H1 (cell line): ENCODE data around the gene UEVLD. TPM values are rescaled to one million over a fixed set of nuclear protein-coding genes. Genes with fewer than 3 reads are reported as not detected.

Experiments used
- FOSL1 ChIP-seq: IDR thresholded peaks from 2 replicates; pipeline ENCODE4 v1.6.1; 2011; ENCODE audit warnings: mild to moderate bottlenecking, low read depth, low read length, moderate library complexity; ENCODE audit not compliant: insufficient read depth
- RFX5 ChIP-seq: IDR thresholded peaks from 2 replicates; pipeline ENCODE4 v1.6.1; 2011; ENCODE audit warnings: low read depth, low read length, improper control_type of control experiment, borderline replicate concordance
- polyA plus RNA-seq, 7 experiments: library from polyadenylated mRNA; depleted of rRNA in 3 of 7; stranded (reverse) in 5 of 7; unstranded in 2 of 7; fragments of >200 nt in 5 of 7; fragments of 200-250 nt in 2 of 7; gene quantifications; 1 replicate in 5 of 7; 2 replicates in 1 of 7; 4 replicates in 1 of 7; pipeline versions ENCODE4 v1.2.1 to v1.2.3, GENCODE V29; 2011 to 2013; ENCODE audit warnings: missing spikeins in 2 of 7, mixed read lengths in 2 of 7
- total RNA-seq: library from RNA; stranded (reverse); fragmentation: NEBNext Ultra II Directional; extraction: Animal tissue kit (Norgen Biotek cat#: 25700); gene quantifications from 2 replicates; pipeline ENCODE4 v1.2.1, GENCODE V29; 2021

The UEVLD gene
- total and polyA plus RNA-seq, 2 of the 8 experiments (the other 6 are each of a cell fraction or from before 2014, with no cell fraction given): 4.1 to 7.3 TPM

GRCh38 chr11:18590571-18590970 is 2.0 kb upstream of the UEVLD start (continued):
- TF ChIP-seq FOSL1: no peak
- TF ChIP-seq RFX5: no peak
- TF ChIP-seq, all 59 proteins: peak for 0
